Activated CD8-positive, alpha-beta memory T cell treated with anti-CD3 and anti-CD28 coated beads, Interleukin-2, amount 50 U/mL, for 48 hours (primary cell): ENCODE data around the gene MTA1.
A peak's percentile ranks its signal among the peaks of the same experiment; 100 is the strongest.

Experiments
- DNase-seq: peaks from one replicate; pipeline ENCODE4 v3.0.0-alpha.2; 2020

MTA1 gene

GRCh38 chr14:105387530-105387922, 32.1 kb upstream of the MTA1 start:
- no peak for DNase-seq

- DNase-seq, result no peak
Observed at GRCh38 chr14:105388110-105388951, 31.3 kb upstream of the MTA1 start.

DNA sequence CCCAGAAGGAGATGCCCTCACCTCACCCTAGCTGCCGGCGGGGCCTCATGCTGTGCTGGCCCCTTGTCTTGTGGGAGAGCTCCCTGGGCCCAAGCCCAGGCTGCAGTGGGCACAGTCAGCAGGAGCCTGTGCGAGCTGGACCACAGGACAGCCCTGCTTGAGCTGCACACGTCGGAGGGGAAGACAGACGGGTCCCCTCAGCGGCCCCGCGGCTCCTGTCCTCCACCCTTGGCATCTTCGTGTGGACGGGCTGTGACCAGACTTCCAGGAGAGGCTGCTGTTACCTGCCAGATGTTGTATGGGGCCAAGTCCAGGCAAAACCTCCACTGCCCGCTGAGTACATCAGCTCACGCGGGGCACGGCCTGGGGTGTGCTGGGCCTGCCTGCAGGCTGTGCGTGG, 30.7 kb upstream of the MTA1 start:
- DNase-seq, result no peak

DNA sequence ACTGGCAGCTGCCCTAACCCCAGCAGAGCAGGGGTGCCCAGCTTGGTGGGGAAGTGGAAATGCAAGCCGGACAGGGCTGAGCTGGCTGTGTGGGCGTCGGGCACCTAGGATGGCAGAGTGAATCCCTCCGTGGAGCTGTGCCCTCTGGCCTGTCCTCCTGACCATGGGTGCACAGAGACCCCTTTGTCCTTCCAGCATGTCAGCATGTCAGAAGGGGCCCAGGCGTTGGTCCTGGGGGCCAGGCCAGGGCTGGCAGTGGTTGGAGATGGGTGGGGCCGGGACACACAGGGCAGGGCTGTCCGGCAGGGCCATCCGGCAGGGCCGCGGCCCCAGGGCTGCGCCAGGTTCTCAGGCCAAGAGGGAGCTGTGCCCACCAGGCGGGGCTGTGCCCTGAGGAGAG, 30.1 kb upstream of the MTA1 start:
- DNase-seq, result no peak

GRCh38 chr14:105389976-105390848, 29.4 kb upstream of the MTA1 start:
- DNase-seq, result no peak

- no peak for DNase-seq
Observed at GRCh38 chr14:105390849-105391500, 28.7 kb upstream of the MTA1 start.

GRCh38 chr14:105391541-105391940, 28.1 kb upstream of the MTA1 start:
- DNase-seq, result no peak

GRCh38 chr14:105392131-105393090, 27.2 kb upstream of the MTA1 start:
- no peak for DNase-seq

DNA sequence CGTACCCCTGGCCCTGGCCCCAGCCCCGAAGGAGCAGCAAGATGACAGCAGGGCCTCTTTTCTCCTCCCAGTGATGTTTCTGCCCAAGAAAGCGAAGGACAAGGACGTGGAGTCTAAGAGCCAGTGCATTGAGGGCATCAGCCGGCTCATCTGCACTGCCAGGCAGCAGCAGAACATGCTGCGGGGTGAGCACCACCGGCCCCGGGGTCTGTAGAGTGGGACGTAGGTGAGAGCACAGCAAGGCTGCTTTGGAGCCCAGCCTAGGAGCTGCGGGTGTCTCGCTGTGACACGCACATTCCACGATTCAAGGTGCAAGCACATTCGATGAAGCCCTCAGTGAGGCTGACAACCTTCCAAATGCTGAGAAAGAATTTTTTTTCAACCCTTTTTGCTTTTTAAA, 26.5 kb upstream of the MTA1 start:
- no peak for DNase-seq

DNA sequence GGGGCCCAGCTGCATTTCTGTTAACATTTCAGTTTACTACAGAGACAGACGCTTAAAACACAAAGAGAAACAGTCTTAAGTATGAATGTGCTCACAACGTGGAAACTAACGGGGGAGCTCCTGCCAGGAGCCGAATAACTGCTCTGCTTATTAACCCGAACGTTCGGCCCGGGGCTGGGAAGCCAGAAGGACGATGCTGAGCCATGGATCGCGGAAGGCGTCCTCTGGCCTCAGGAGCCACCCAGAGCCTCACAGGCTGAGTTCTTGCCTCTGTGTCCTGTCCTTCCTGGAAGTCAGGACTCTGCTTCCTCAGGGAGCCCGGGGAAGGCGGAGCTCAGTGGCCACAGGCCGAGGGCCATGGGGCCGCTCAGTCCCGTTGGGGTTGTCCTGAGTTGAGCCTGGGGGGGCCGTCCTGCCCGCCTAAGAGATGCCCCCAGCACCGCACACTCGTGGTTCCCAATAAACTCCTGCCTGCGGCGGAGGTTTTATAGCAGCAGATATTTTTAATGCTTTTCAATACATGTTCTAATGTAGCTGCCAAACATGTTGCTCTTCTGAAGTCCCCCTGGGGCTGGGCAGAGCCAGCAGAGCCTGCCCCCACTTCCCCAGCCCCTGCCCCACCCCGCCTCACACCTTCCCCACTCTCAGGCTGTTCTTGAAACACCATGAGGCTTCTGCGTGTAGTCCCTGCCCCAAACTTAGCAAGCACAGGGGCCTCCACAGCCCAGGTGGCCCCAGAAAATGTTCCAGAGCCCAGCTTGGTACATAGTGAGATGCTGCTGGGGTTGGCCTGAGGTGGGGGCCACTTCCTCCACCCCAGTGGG, 24.7 kb upstream of the MTA1 start:
- DNase-seq, result no peak

- no peak for DNase-seq
Observed at GRCh38 chr14:105395538-105395854, 24.1 kb upstream of the MTA1 start.

DNA sequence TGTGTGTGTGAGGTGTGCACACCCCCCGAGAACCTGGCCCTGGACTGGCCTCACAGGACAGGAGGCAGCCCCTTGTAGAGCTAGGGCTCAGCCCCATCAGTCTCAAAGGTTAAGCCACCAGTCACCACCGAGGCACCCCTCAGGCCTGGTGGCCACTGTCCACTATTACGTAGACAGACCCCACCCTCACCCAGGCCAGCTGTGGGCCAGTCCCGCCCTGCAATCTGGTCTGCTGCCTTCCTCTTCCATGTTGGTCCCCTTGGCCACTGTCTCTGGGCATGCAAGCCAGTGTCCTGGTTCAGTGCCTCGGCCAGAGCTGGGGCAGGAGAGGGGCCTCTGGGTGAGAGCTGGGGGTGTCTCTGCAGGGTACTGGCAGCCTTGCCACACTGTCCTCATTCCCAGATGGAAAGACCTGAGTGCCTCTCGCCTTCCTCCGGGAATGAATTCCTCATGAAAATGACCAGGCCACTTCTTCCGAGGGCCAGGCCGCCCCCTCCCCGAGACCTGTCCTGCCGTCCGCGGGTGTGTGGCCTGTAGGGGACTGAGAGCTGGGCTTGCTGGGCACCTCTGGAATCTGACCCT, 22.2 kb upstream of the MTA1 start:
- peak; percentile 66 for DNase-seq

DNA sequence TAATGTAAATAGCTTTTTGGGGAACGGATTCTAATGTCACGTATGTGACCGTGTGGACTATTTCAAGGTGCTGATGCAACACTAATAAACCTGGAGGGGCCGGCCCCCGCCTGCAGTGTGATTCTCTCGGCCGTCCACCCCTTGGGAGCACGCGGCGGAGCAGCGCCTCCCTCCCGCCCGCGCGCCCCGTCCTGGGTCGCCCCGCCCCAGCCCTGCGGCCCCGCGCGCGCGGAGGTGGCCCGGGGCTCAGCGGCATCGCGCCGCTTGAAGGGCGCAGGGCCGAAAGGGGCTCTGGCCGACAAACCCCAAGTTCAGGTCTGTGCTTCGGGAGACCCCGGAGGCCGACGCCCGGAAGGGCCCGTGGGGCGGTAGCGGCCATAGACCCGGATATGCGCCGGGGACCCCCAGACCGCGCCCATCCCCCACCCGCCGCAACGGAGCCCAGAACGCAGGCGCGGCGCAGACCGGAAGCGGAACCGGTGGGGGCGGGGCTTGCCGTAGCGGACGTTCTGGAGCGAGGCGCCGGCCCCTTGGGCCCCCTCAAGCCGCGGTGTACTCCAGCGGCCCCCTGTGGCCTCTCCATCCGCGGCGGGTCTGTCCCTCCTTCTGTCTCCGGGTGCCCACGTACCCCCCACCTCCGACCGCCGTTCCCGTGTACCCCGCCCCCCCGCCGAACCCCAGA, 21.4 kb upstream of the MTA1 start, which contains the start of gene TEX22:
Gene TEX22, plus strand, starts transcription at position 495 of the 682 bp plus-strand sequence. CDS start 803 bp downstream, outside the sequence.
- peak; percentile 100 for DNase-seq

DNA sequence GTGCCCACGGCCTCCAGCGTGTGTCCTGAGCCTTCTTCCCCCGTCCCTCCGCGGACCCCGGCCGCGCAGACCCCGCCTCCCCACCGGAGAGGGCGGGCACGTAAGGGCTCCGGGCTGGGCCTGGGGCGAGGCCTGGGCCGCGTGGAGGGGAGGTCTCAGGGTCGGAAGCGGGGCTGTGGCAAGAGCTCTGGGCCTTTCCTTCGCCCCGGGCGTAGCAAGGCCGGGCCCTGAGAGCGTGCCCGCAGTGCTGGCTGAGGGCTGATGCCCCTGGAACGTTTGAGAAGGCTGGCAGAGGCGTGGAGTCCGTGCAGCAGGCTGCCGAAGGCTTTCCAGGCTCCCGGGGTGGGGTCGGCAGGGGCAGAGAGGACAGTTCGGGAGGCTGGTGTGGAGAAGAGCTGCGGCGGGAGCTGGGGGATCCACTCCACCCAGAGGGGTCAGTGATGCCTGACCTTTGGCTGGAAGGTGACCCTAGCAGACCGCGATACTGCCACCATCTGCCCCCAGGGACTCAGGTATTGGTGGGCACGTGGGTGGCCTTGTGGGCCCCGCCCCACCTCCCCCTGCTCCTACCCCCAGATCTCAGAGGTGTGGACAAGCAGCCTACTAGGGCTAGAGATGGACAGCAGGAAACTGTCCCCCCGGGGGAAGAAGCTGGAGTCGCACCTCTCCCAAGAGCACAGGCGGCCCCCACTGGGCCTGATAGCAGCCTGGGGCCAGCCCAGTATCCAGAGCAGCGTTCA, 20.7 kb upstream of the MTA1 start:
- no peak for DNase-seq

- DNase-seq, result no peak
Observed at GRCh38 chr14:105399466-105399775, 20.2 kb upstream of the MTA1 start.

GRCh38 chr14:105400016-105400415, 19.6 kb upstream of the MTA1 start:
- no peak for DNase-seq

- no peak for DNase-seq
Observed at GRCh38 chr14:105401699-105402098, 17.9 kb upstream of the MTA1 start.

- DNase-seq, result no peak
Observed at GRCh38 chr14:105408592-105408991, 11.0 kb upstream of the MTA1 start.

- no peak for DNase-seq
Observed at GRCh38 chr14:105409364-105409763, 10.3 kb upstream of the MTA1 start.

- DNase-seq, result no peak
Observed at GRCh38 chr14:105410642-105411016, 9.0 kb upstream of the MTA1 start.
